ENCODE results near the gene NEAT1.
A peak's percentile ranks its signal among the peaks of the same experiment; 100 is the strongest.

Gene NEAT1

GRCh38 chr11:65434667-65435410, 12.2 kb downstream of the NEAT1 start:
- H3K4me1 ChIP-seq (ENCODE audit: control insufficient read depth, insufficient read depth, low read length): peaks cover 34% of the 10 kb centered on the region
- H3K4me3 ChIP-seq (ENCODE audit: low read length): peak overlapping the region; percentile 77
- H3K9me3 ChIP-seq (ENCODE audit: control insufficient read depth, low read length): no peaks in the 10 kb centered on the region
- peak overlapping the region; percentile 84 for H3K9ac ChIP-seq (ENCODE audit: low read length)
- DNase-seq (ENCODE audit: low read depth): peak; percentile 14
- peaks cover 66% of the 10 kb centered on the region for H3K36me3 ChIP-seq (ENCODE audit: control insufficient read depth, insufficient read depth, low read length, severe bottlenecking)
- H3K27me3 ChIP-seq (replicated peaks; ENCODE audit: control insufficient read depth, insufficient read depth, low read length): no peaks in the 10 kb centered on the region

GRCh38 chr11:65435411-65435931, 12.9 kb downstream of the NEAT1 start:
- Histone ChIP-seq H3K4me3 (ENCODE audit: low read length) (peak overlapping the region; percentile 77), H3K4me1 (ENCODE audit: control insufficient read depth, insufficient read depth, low read length) (peaks cover 39% of the 10 kb centered on the region), H3K27me3 (replicated peaks; ENCODE audit: control insufficient read depth, insufficient read depth, low read length) (no peaks in the 10 kb centered on the region), H3K9ac (ENCODE audit: low read length) (peak overlapping the region; percentile 84), H3K36me3 (ENCODE audit: control insufficient read depth, insufficient read depth, low read length, severe bottlenecking) (peaks cover 72% of the 10 kb centered on the region), H3K9me3 (ENCODE audit: control insufficient read depth, low read length) (no peaks in the 10 kb centered on the region)
- peak; percentile 11 for DNase-seq (ENCODE audit: low read depth)

GRCh38 chr11:65435981-65436411, 13.4 kb downstream of the NEAT1 start:
- Histone ChIP-seq H3K36me3 (ENCODE audit: control insufficient read depth, insufficient read depth, low read length, severe bottlenecking) (peaks cover 72% of the 10 kb centered on the region), H3K27me3 (replicated peaks; ENCODE audit: control insufficient read depth, insufficient read depth, low read length) (no peaks in the 10 kb centered on the region), H3K4me3 (ENCODE audit: low read length) (peak overlapping the region; percentile 77), H3K4me1 (ENCODE audit: control insufficient read depth, insufficient read depth, low read length) (peaks cover 40% of the 10 kb centered on the region), H3K9ac (ENCODE audit: low read length) (peak overlapping the region; percentile 84), H3K9me3 (ENCODE audit: control insufficient read depth, low read length) (no peaks in the 10 kb centered on the region)
- DNase-seq (ENCODE audit: low read depth): peak; percentile 14

- Histone ChIP-seq H3K36me3 (ENCODE audit: control insufficient read depth, insufficient read depth, low read length, severe bottlenecking) (peaks cover 72% of the 10 kb centered on the region), H3K9me3 (ENCODE audit: control insufficient read depth, low read length) (no peaks in the 10 kb centered on the region), H3K4me3 (ENCODE audit: low read length) (peak overlapping the region; percentile 77), H3K27me3 (replicated peaks; ENCODE audit: control insufficient read depth, insufficient read depth, low read length) (no peaks in the 10 kb centered on the region), H3K9ac (ENCODE audit: low read length) (peak overlapping the region; percentile 84), H3K4me1 (ENCODE audit: control insufficient read depth, insufficient read depth, low read length) (peaks cover 41% of the 10 kb centered on the region)
- peak; percentile 10 for DNase-seq (ENCODE audit: low read depth)
These were observed 13.9 kb downstream of the NEAT1 start for GRCh38 chr11:65436412-65437032.

- DNase-seq (ENCODE audit: low read depth): peak; percentile 17
- Histone ChIP-seq H3K9me3 (ENCODE audit: control insufficient read depth, low read length) (no peaks in the 10 kb centered on the region), H3K27me3 (replicated peaks; ENCODE audit: control insufficient read depth, insufficient read depth, low read length) (no peaks in the 10 kb centered on the region), H3K9ac (ENCODE audit: low read length) (peak overlapping the region; percentile 56), H3K4me3 (ENCODE audit: low read length) (peak overlapping the region; percentile 31), H3K36me3 (ENCODE audit: control insufficient read depth, insufficient read depth, low read length, severe bottlenecking) (peaks cover 66% of the 10 kb centered on the region), H3K4me1 (ENCODE audit: control insufficient read depth, insufficient read depth, low read length) (peaks cover 49% of the 10 kb centered on the region)
These were observed 15.0 kb downstream of the NEAT1 start for GRCh38 chr11:65437436-65438227.

GRCh38 chr11:65438257-65439151, 15.9 kb downstream of the NEAT1 start:
- Histone ChIP-seq H3K4me1 (ENCODE audit: control insufficient read depth, insufficient read depth, low read length) (peaks cover 57% of the 10 kb centered on the region), H3K36me3 (ENCODE audit: control insufficient read depth, insufficient read depth, low read length, severe bottlenecking) (peaks cover 71% of the 10 kb centered on the region)

GRCh38 chr11:65439331-65440181, 17.0 kb downstream of the NEAT1 start:
- Histone ChIP-seq H3K36me3 (ENCODE audit: control insufficient read depth, insufficient read depth, low read length, severe bottlenecking) (peaks cover 74% of the 10 kb centered on the region), H3K27me3 (replicated peaks; ENCODE audit: control insufficient read depth, insufficient read depth, low read length) (no peaks in the 10 kb centered on the region), H3K9ac (ENCODE audit: low read length) (peak overlapping the region; percentile 56), H3K4me1 (ENCODE audit: control insufficient read depth, insufficient read depth, low read length) (peaks cover 62% of the 10 kb centered on the region), H3K9me3 (ENCODE audit: control insufficient read depth, low read length) (no peaks in the 10 kb centered on the region), H3K4me3 (ENCODE audit: low read length) (peak overlapping the region; percentile 31)
- DNase-seq (ENCODE audit: low read depth): peak; percentile 25

More at GRCh38 chr11:65438257-65439151, 15.9 kb downstream of the NEAT1 start:
- DNase-seq (ENCODE audit: low read depth): peak; percentile 48
- H3K27me3 ChIP-seq (replicated peaks; ENCODE audit: control insufficient read depth, insufficient read depth, low read length): no peaks in the 10 kb centered on the region
- H3K9me3 ChIP-seq (ENCODE audit: control insufficient read depth, low read length): no peaks in the 10 kb centered on the region
- H3K4me3 ChIP-seq (ENCODE audit: low read length): peak overlapping the region; percentile 31
- peak overlapping the region; percentile 56 for H3K9ac ChIP-seq (ENCODE audit: low read length)

GRCh38 chr11:65440831-65441499, 18.4 kb downstream of the NEAT1 start:
- DNase-seq (ENCODE audit: low read depth): peak; percentile 26
- H3K9me3 ChIP-seq (ENCODE audit: control insufficient read depth, low read length): no peaks in the 10 kb centered on the region
- H3K36me3 ChIP-seq (ENCODE audit: control insufficient read depth, insufficient read depth, low read length, severe bottlenecking): peaks cover 74% of the 10 kb centered on the region
- H3K4me3 ChIP-seq (ENCODE audit: low read length): peak overlapping the region; percentile 31
- peaks cover 65% of the 10 kb centered on the region for H3K4me1 ChIP-seq (ENCODE audit: control insufficient read depth, insufficient read depth, low read length)
- no peaks in the 10 kb centered on the region for H3K27me3 ChIP-seq (replicated peaks; ENCODE audit: control insufficient read depth, insufficient read depth, low read length)
- peak overlapping the region; percentile 75 for H3K9ac ChIP-seq (ENCODE audit: low read length)

GRCh38 chr11:65442842-65443331, 20.3 kb downstream of the NEAT1 start:
- no peak for DNase-seq (ENCODE audit: low read depth)
- H3K9me3 ChIP-seq (ENCODE audit: control insufficient read depth, low read length): no peaks in the 10 kb centered on the region
- peaks cover 77% of the 10 kb centered on the region for H3K4me1 ChIP-seq (ENCODE audit: control insufficient read depth, insufficient read depth, low read length)
- H3K4me3 ChIP-seq (ENCODE audit: low read length): peak overlapping the region; percentile 56
- H3K36me3 ChIP-seq (ENCODE audit: control insufficient read depth, insufficient read depth, low read length, severe bottlenecking): peaks cover 69% of the 10 kb centered on the region
- H3K9ac ChIP-seq (ENCODE audit: low read length): peak overlapping the region; percentile 76
- H3K27me3 ChIP-seq (replicated peaks; ENCODE audit: control insufficient read depth, insufficient read depth, low read length): no peaks in the 10 kb centered on the region
